GM21526 (cell line): ENCODE results near the gene QKI.
"Not testable (repeated sequence)": the region's sequence is repeated elsewhere in the genome, so short reads cannot be mapped to it uniquely, and the experiment has no call there.

ENCODE experiments used
- ATAC-seq: cut with Tn5 transposase; IDR thresholded peaks from one replicate; pipeline ENCODE4 v1.9.1; 2021; ENCODE audit warnings: moderate library complexity; ENCODE audit not compliant: unreplicated experiment, low FRiP score

Gene QKI

GRCh38 chr6:163437466-163437865 is 22.9 kb downstream of the QKI start:
- no peak for ATAC-seq

- no peak for ATAC-seq
These were observed 23.9 kb downstream of the QKI start for GRCh38 chr6:163438298-163438939.

- ATAC-seq = no peak
These were observed 24.4 kb downstream of the QKI start for GRCh38 chr6:163438940-163439335.

GRCh38 chr6:163439390-163439789 is 24.9 kb downstream of the QKI start:
- ATAC-seq = not testable (repeated sequence)

- no peak for ATAC-seq
These were observed 25.5 kb downstream of the QKI start for GRCh38 chr6:163439997-163440396.

GRCh38 chr6:163442336-163442735 is 27.8 kb downstream of the QKI start:
- no peak for ATAC-seq

GRCh38 chr6:163444077-163444476 is 29.6 kb downstream of the QKI start:
- no peak for ATAC-seq

GRCh38 chr6:163446549-163446948 is 32.0 kb downstream of the QKI start:
- no peak for ATAC-seq

- no peak for ATAC-seq
These were observed 34.6 kb downstream of the QKI start for GRCh38 chr6:163449076-163449475.

GRCh38 chr6:163454425-163454824 is 39.9 kb downstream of the QKI start:
- ATAC-seq = no peak

GRCh38 chr6:163455552-163455951 is 41.0 kb downstream of the QKI start:
- no peak for ATAC-seq

GRCh38 chr6:163457637-163458561 is 43.4 kb downstream of the QKI start:
- ATAC-seq = no peak

GRCh38 chr6:163459007-163459406 is 44.5 kb downstream of the QKI start:
- no peak for ATAC-seq

GRCh38 chr6:163459536-163459935 is 45.0 kb downstream of the QKI start:
- no peak for ATAC-seq

GRCh38 chr6:163460307-163460782 is 45.8 kb downstream of the QKI start:
- peak; percentile 86 for ATAC-seq

- no peak for ATAC-seq
These were observed 47.2 kb downstream of the QKI start for GRCh38 chr6:163461696-163462095.

GRCh38 chr6:163463180-163463579 is 48.7 kb downstream of the QKI start:
- ATAC-seq = no peak

- no peak for ATAC-seq
These were observed 49.3 kb downstream of the QKI start for GRCh38 chr6:163463795-163464194.

GRCh38 chr6:163466839-163467390 is 52.4 kb downstream of the QKI start:
- no peak for ATAC-seq

GRCh38 chr6:163468738-163469137 is 54.2 kb downstream of the QKI start:
- no peak for ATAC-seq

- ATAC-seq = no peak
These were observed 55.0 kb downstream of the QKI start for GRCh38 chr6:163469459-163469985.
